GM18867 (cell line): ENCODE measurements around the gene GOPC.

Experiments used
- ATAC-seq: cut with Tn5 transposase; IDR thresholded peaks from one replicate; pipeline ENCODE4 v1.9.1; 2021; ENCODE audit warnings: mild to moderate bottlenecking, moderate library complexity; ENCODE audit not compliant: unreplicated experiment

The GOPC gene

GRCh38 chr6:117597755-117598154 lies 4.6 kb downstream of the GOPC start:
- no peak for ATAC-seq

- ATAC-seq: no peak
Measured at GRCh38 chr6:117595099-117595923, 7.0 kb downstream of the GOPC start.

GRCh38 chr6:117592983-117593759 lies 9.1 kb downstream of the GOPC start:
- ATAC-seq: no peak

- no peak for ATAC-seq
Measured at GRCh38 chr6:117591405-117591804, 10.9 kb downstream of the GOPC start.

GRCh38 chr6:117590447-117590846 lies 11.9 kb downstream of the GOPC start:
- ATAC-seq: no peak

- no peak for ATAC-seq
Measured at GRCh38 chr6:117585647-117586046, 16.7 kb downstream of the GOPC start.

GRCh38 chr6:117574198-117574597 lies 28.1 kb downstream of the GOPC start:
- ATAC-seq: no peak

GRCh38 chr6:117573006-117573680 lies 29.2 kb downstream of the GOPC start:
- no peak for ATAC-seq

GRCh38 chr6:117568831-117569410 lies 33.4 kb downstream of the GOPC start:
- no peak for ATAC-seq

- ATAC-seq: no peak
Measured at GRCh38 chr6:117568247-117568646, 34.1 kb downstream of the GOPC start.

GRCh38 chr6:117564681-117565080 lies 37.6 kb downstream of the GOPC start:
- ATAC-seq: no peak

GRCh38 chr6:117561128-117561527 lies 41.2 kb downstream of the GOPC start:
- ATAC-seq: no peak

GRCh38 chr6:117559299-117559698 lies 43.0 kb downstream of the GOPC start:
- no peak for ATAC-seq

GRCh38 chr6:117558818-117559217 lies 43.5 kb downstream of the GOPC start:
- ATAC-seq: no peak

- no peak for ATAC-seq
Measured at GRCh38 chr6:117557951-117558350, 44.4 kb downstream of the GOPC start.

- no peak for ATAC-seq
Measured at GRCh38 chr6:117555882-117556498, 46.3 kb downstream of the GOPC start.

- ATAC-seq: no peak
Measured at GRCh38 chr6:117555262-117555849, 47.0 kb downstream of the GOPC start.

GRCh38 chr6:117553142-117553541 lies 49.2 kb downstream of the GOPC start:
- no peak for ATAC-seq

GRCh38 chr6:117552618-117553017 lies 49.7 kb downstream of the GOPC start:
- ATAC-seq: no peak

GRCh38 chr6:117550618-117551242 lies 51.6 kb downstream of the GOPC start:
- no peak for ATAC-seq
